CD14-positive monocyte (primary cell): ENCODE measurements around the gene BET1L. TPM values are rescaled to one million over a fixed set of nuclear protein-coding genes. Genes with fewer than 3 reads are reported as not detected.
"Not testable (repeated sequence)": the region's sequence is repeated elsewhere in the genome, so short reads cannot be mapped to it uniquely, and the experiment has no call there.

ENCODE experiments used
- DNase-seq, 3 donors: peaks; one replicate each; pipeline ENCODE4 v3.0.0-alpha.2; 2011 to 2022
- H2AFZ ChIP-seq: 2 replicates; pipeline ENCODE4 v1.6.0; 2012; ENCODE audit warnings: mild to moderate bottlenecking, low read depth, low read length, inconsistent platforms; ENCODE audit not compliant: insufficient read depth, poor library complexity, severe bottlenecking
- H3K27ac ChIP-seq, 2 donors: 1 replicate in 1 of 2; 2 replicates in 1 of 2; pipeline ENCODE4 v1.5.1; 2012 to 2013; ENCODE audit warnings: low read length in 2 of 2, control low read depth in 1 of 2, inconsistent platforms in 1 of 2, low read depth in 1 of 2, mild to moderate bottlenecking in 1 of 2
- H3K27me3 ChIP-seq, 2 donors: one replicate each; pipeline versions ENCODE4 v1.6.0 to v1.6.1; 2011 to 2013; ENCODE audit warnings: low read length in 2 of 2; ENCODE audit not compliant: control insufficient read depth in 2 of 2, insufficient read depth in 2 of 2
- H3K36me3 ChIP-seq, 2 donors: replicated peaks in 1 of 2; 1 replicate in 1 of 2; 2 replicates in 1 of 2; pipeline versions ENCODE4 v1.5.1 to v1.6.1; 2012 to 2013; ENCODE audit warnings: low read length in 2 of 2, control low read depth in 1 of 2, inconsistent platforms in 1 of 2, mild to moderate bottlenecking in 1 of 2; ENCODE audit not compliant: insufficient read depth in 2 of 2, control insufficient read depth in 1 of 2
- H3K4me1 ChIP-seq, 2 donors: 1 replicate in 1 of 2; 2 replicates in 1 of 2; pipeline versions ENCODE4 v1.5.1 to v1.6.1; 2012 to 2013; ENCODE audit warnings: low read length in 2 of 2, control low read depth in 1 of 2, inconsistent platforms in 1 of 2, mild to moderate bottlenecking in 1 of 2, moderate library complexity in 1 of 2; ENCODE audit not compliant: insufficient read depth in 2 of 2, control insufficient read depth in 1 of 2
- H3K4me2 ChIP-seq: replicated peaks from 2 replicates; pipeline ENCODE3; 2012; ENCODE audit warnings: low read length, moderate library complexity, mild to moderate bottlenecking; ENCODE audit not compliant: poor library complexity, severe bottlenecking; ENCODE audit errors: extremely low read depth
- H3K4me3 ChIP-seq, 3 experiments: fragments of 200-600 bp in 1 of 3; sonication (generic) in 1 of 3; replicated peaks in 1 of 3; 1 replicate in 2 of 3; 2 replicates in 1 of 3; pipeline ENCODE4 v1.5.1; 2011 to 2013; ENCODE audit warnings: low read length in 3 of 3, mild to moderate bottlenecking in 3 of 3, control low read depth in 2 of 3, low read depth in 2 of 3, inconsistent platforms in 1 of 3, moderate library complexity in 1 of 3
- H3K79me2 ChIP-seq: 2 replicates; pipeline ENCODE4 v1.6.0; 2012; ENCODE audit warnings: mild to moderate bottlenecking, control low read depth, inconsistent platforms, low read length, moderate library complexity; ENCODE audit not compliant: insufficient read depth
- H3K9ac ChIP-seq: 2 replicates; pipeline ENCODE4 v1.6.0; 2017; ENCODE audit warnings: low read length, mild to moderate bottlenecking; ENCODE audit not compliant: insufficient read depth, poor library complexity, severe bottlenecking
- H3K9me3 ChIP-seq, 2 donors: replicated peaks in 1 of 2; 1 replicate in 1 of 2; 2 replicates in 1 of 2; pipeline versions ENCODE4 v1.5.1 to v1.6.1; 2012 to 2013; ENCODE audit warnings: low read length in 2 of 2, control low read depth in 1 of 2; ENCODE audit not compliant: control insufficient read depth in 1 of 2, insufficient read depth in 1 of 2
- H4K20me1 ChIP-seq: 2 replicates; pipeline ENCODE4 v1.6.0; 2012; ENCODE audit warnings: mild to moderate bottlenecking, low read length, control low read depth, moderate library complexity; ENCODE audit not compliant: insufficient read depth
- H3K27ac Mint-ChIP-seq, 7 donors: one replicate each; pipeline ENCODE4 v1.8.0; 2020; ENCODE audit warnings: mild to moderate bottlenecking in 7 of 7, mixed read lengths in 7 of 7, moderate library complexity in 6 of 7, inconsistent platforms in 2 of 7
- H3K27me3 Mint-ChIP-seq, 3 donors: one replicate each; pipeline ENCODE4 v1.8.0; 2021 to 2022; ENCODE audit warnings: low read depth in 3 of 3, mild to moderate bottlenecking in 3 of 3, mixed read lengths in 3 of 3, moderate library complexity in 3 of 3, inconsistent platforms in 1 of 3
- H3K36me3 Mint-ChIP-seq, 2 donors: one replicate each; pipeline ENCODE4 v1.8.0; 2020; ENCODE audit warnings: mixed read lengths in 2 of 2, inconsistent platforms in 1 of 2, mild to moderate bottlenecking in 1 of 2
- H3K4me1 Mint-ChIP-seq: one replicate; pipeline ENCODE4 v1.8.0; 2020; ENCODE audit warnings: mild to moderate bottlenecking, mixed read lengths
- H3K4me3 Mint-ChIP-seq, 2 donors: one replicate each; pipeline ENCODE4 v1.8.0; 2020; ENCODE audit warnings: mild to moderate bottlenecking in 2 of 2, mixed read lengths in 2 of 2, moderate library complexity in 1 of 2
- H3K9me3 Mint-ChIP-seq, 7 donors: one replicate each; pipeline ENCODE4 v1.8.0; 2020 to 2022; ENCODE audit warnings: mixed read lengths in 7 of 7, mild to moderate bottlenecking in 6 of 7, moderate library complexity in 6 of 7, inconsistent platforms in 2 of 7
- WGBS: methylation state at CpG from one replicate; pipeline ENCODE4 v1.1.5; 2013; ENCODE audit warnings: missing lambda C conversion rate; ENCODE audit not compliant: insufficient coverage; 5-methylcytosine and 5-hydroxymethylcytosine counted together
- intact Hi-C, 2 donors: fragments of 100-400 bp; cut with micrococcal nuclease; formaldehyde crosslinking; loops; one replicate each; pipeline versions ENCODE4 v1.15.0 to v1.15.1; 2023
- polyA plus RNA-seq, 3 donors: library from polyadenylated mRNA; depleted of rRNA in 1 of 3; unstranded in 2 of 3; stranded (reverse) in 1 of 3; fragments of 300-500 nt in 2 of 3; fragments of >200 nt in 1 of 3; fragmentation: Illumina TruSeq in 2 of 3; gene quantifications; 1 replicate in 2 of 3; 2 replicates in 1 of 3; pipeline ENCODE4 v1.2.3, GENCODE V29; 2012 to 2021
- TF ChIP-seq, protein P1 (sequence below): fragments of 200-600 bp; IDR thresholded peaks from one replicate; pipeline ENCODE4 v1.8.0; 2022; ENCODE audit warnings: antibody characterized with exemption, mild to moderate bottlenecking

The BET1L gene
- polyA plus RNA-seq, 3 donors = 9.5 to 37.3 (median 29.3) TPM

DNA sequence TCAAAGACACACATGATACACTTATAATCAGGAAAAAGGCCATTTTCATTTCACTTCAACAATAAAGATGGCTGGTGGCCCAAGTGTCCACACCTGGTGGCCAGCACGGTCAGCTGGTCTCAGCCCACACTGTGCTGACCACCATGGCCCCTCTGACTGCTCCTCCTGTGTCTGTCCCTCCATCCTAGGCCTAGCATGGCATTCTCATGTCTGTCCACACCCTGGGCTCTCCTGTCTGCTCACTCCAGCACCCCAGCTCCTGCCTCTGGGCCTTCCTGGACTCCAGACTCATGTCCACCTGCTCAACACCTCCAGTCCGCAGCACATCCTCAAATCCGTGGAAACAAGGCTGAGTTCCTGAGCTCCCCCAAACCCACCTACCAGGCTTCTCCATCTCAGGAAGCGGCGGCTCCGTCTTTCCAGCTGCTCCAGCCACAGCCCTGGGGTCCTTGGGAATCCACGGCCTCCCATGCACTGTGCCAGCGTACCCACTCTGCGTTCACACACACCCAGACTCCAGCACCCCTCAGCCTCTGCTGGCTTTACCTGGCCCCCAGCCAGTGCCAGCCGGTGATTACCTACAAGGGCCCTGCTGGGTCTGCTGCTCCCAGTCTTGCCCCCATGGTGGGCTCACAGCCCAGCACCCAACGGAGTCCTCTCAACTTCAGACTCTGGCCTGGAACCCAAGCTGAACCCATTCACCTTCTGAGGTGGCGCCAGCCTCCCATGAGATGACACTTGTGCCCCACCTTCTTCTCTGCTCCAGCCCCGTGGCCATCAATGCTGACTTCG, 15.0 kb upstream of the BET1L start:
- H3K4me2 ChIP-seq = no peak overlapping the region
- no peaks in the 10 kb centered on the region for H3K79me2 ChIP-seq
- no peaks in the 10 kb centered on the region for H3K27me3 ChIP-seq
- H2AFZ ChIP-seq = no peak overlapping the region
- no peak overlapping the region for H3K4me3 ChIP-seq
- Mint-ChIP-seq H3K4me1 (peaks cover 1% of the 10 kb centered on the region), H3K9me3 (no peaks in the 10 kb centered on the region), H3K36me3 (peaks cover 20 to 27% of the 10 kb centered on the region in 2 donors), H3K4me3 (no peak overlapping the region), H3K27me3 (no peaks in the 10 kb centered on the region), H3K27ac (peak overlapping the region in 2 of 7 donors; percentile 6 to 18)
- H3K27ac ChIP-seq = no peak overlapping the region
- peaks cover 0 to 7% of the 10 kb centered on the region in 2 donors for H3K36me3 ChIP-seq
- 96% methylated on average over 14 of the region's 14 CpGs for WGBS
- intact Hi-C loops = no loop called here
- no peaks in the 10 kb centered on the region for H3K4me1 ChIP-seq
- TF ChIP-seq, protein P1, sequence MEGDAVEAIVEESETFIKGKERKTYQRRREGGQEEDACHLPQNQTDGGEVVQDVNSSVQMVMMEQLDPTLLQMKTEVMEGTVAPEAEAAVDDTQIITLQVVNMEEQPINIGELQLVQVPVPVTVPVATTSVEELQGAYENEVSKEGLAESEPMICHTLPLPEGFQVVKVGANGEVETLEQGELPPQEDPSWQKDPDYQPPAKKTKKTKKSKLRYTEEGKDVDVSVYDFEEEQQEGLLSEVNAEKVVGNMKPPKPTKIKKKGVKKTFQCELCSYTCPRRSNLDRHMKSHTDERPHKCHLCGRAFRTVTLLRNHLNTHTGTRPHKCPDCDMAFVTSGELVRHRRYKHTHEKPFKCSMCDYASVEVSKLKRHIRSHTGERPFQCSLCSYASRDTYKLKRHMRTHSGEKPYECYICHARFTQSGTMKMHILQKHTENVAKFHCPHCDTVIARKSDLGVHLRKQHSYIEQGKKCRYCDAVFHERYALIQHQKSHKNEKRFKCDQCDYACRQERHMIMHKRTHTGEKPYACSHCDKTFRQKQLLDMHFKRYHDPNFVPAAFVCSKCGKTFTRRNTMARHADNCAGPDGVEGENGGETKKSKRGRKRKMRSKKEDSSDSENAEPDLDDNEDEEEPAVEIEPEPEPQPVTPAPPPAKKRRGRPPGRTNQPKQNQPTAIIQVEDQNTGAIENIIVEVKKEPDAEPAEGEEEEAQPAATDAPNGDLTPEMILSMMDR = no peak
- no peaks in the 10 kb centered on the region for H3K9me3 ChIP-seq
- H3K9ac ChIP-seq = no peak overlapping the region
- H4K20me1 ChIP-seq = no peaks in the 10 kb centered on the region
- no peak for DNase-seq

DNA sequence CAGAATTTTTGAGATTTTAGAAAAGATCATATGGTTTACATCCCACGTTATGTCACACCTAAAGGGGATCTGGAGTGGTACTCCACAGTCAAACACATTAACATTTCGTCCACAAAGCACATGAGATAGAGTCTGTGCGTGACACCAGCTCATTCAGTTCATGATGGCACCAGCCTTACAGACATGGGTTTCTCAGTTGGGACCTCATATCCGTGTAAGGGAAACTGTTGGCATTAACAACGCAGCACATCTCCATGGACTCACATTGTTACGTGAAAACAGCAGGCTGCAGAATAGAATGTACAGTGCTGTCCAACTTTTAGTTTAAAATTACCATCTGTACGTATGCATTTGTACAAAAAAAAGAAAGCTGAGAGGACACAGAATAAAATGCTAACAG, 14.3 kb upstream of the BET1L start:
- WGBS = 96% methylated on average over 6 of the region's 7 CpGs
- H3K9me3 ChIP-seq = no peaks in the 10 kb centered on the region
- H3K4me3 ChIP-seq = no peak overlapping the region
- H3K79me2 ChIP-seq = no peaks in the 10 kb centered on the region
- Mint-ChIP-seq H3K27ac (no peak overlapping the region), H3K4me1 (peaks cover 1% of the 10 kb centered on the region), H3K4me3 (no peak overlapping the region), H3K9me3 (no peaks in the 10 kb centered on the region), H3K36me3 (peaks cover 20 to 27% of the 10 kb centered on the region in 2 donors), H3K27me3 (no peaks in the 10 kb centered on the region)
- no peak overlapping the region for H3K4me2 ChIP-seq
- H3K4me1 ChIP-seq = no peaks in the 10 kb centered on the region
- no peak overlapping the region for H3K27ac ChIP-seq
- no peak overlapping the region for H2AFZ ChIP-seq
- intact Hi-C loops = no loop called here
- H4K20me1 ChIP-seq = no peaks in the 10 kb centered on the region
- DNase-seq = no peak
- H3K9ac ChIP-seq = no peak overlapping the region
- TF ChIP-seq, protein P1 = no peak
- peaks cover 0 to 7% of the 10 kb centered on the region in 2 donors for H3K36me3 ChIP-seq
- no peaks in the 10 kb centered on the region for H3K27me3 ChIP-seq

DNA sequence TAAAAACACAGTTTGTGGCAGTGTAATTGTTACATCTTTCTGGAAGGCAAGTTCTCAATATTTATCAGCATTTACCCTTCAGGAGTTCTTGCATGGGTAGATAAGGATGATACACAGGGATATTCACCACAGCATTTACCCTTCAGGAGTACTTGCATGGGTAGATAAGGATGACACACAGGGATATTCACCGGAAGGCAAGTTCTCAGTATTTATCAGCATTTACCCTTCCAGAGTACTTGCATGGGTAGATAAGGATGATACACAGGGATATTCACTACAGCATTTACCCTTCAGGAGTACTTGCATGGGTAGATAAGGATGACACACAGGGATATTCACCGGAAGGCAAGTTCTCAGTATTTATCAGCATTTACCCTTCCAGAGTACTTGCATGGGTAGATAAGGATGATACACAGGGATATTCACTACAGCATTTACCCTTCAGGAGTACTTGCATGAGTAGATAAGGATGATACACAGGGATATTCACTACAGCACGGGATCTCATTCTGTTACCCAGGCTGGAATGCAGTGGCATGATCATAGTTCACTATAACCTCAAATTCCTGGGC, 13.5 kb upstream of the BET1L start:
- H3K4me2 ChIP-seq, intact Hi-C loops, H3K4me1 ChIP-seq, H2AFZ ChIP-seq, H3K9me3 Mint-ChIP-seq, H3K4me3 Mint-ChIP-seq, H3K27me3 ChIP-seq, H3K27ac ChIP-seq, H3K27ac Mint-ChIP-seq, H3K9ac ChIP-seq, H3K4me3 ChIP-seq, H3K27me3 Mint-ChIP-seq, DNase-seq, H3K9me3 ChIP-seq, H3K79me2 ChIP-seq, H4K20me1 ChIP-seq, H3K4me1 Mint-ChIP-seq: not testable (repeated sequence)
- peaks cover 7 to 14% of the 10 kb centered on the region in 2 donors for H3K36me3 ChIP-seq
- peaks cover 26 to 32% of the 10 kb centered on the region in 2 donors for H3K36me3 Mint-ChIP-seq
- 100% methylated on average over 1 of the region's 3 CpGs for WGBS
